ENCODE results near the gene LYPD6B. TPM values are rescaled to one million over a fixed set of nuclear protein-coding genes. Genes with fewer than 3 reads are reported as not detected.

The LYPD6B gene
- total and polyA plus RNA-seq, 9 donors: 0.17 to 17.0 (median 1.2) TPM; not detected in 2

GRCh38 chr2:149031396-149031795 lies 7.1 kb upstream of the LYPD6B start:
- 95 to 98% (median 98%) methylated on average over 4 of the region's 4 CpGs for WGBS, 3 donors
- TF ChIP-seq EP300 (IDR thresholded peaks at IDR 0.05) (no peak), POLR2A (IDR thresholded peaks at IDR 0.05) (no peak), CTCF (IDR thresholded peaks at IDR 0.05) (no peak)
- DNase-seq: no peak
- Histone ChIP-seq H3K4me3 (no peak overlapping the region), H3K9me3 (no peaks in the 10 kb centered on the region), H3K36me3 (no peaks in the 10 kb centered on the region), H3K27ac (no peak overlapping the region), H3K27me3 (no peaks in the 10 kb centered on the region), H3K4me1 (ENCODE audit: insufficient read depth) (no peaks in the 10 kb centered on the region)
- intact Hi-C loops (cut with DNase I): no loop called here

DNA sequence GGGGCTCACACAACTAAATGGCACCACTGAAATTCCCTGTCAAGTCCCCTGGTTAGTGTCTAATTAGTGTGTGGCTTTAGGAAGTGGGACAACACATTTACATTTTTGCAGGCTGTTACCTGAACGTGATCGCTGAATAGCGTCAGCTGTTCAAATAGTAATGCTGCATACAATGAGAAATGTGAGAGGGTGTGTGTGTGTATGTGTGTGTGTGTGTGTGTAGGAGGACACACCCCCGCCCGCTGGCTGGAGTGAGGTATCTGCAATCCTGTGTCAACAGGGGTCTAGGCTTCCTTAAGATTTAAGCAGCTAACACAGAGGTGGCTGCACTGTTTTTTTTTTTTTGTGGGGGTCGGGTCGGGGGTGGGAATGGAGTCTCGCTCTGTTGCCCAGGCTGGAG lies 4.8 kb upstream of the LYPD6B start:
- Histone ChIP-seq H3K4me3 (no peak overlapping the region), H3K4me1 (ENCODE audit: insufficient read depth) (peaks cover 3% of the 10 kb centered on the region), H3K27ac (no peak overlapping the region), H3K27me3 (no peaks in the 10 kb centered on the region), H3K9me3 (no peaks in the 10 kb centered on the region), H3K36me3 (no peaks in the 10 kb centered on the region)
- TF ChIP-seq POLR2A (IDR thresholded peaks at IDR 0.05) (no peak), EP300 (IDR thresholded peaks at IDR 0.05) (no peak), CTCF (IDR thresholded peaks at IDR 0.05) (no peak)
- intact Hi-C loops (cut with DNase I): no loop called here
- 62 to 77% (median 65%) methylated on average over 8 of the region's 8 CpGs for WGBS, 3 donors
- no peak for DNase-seq

DNA sequence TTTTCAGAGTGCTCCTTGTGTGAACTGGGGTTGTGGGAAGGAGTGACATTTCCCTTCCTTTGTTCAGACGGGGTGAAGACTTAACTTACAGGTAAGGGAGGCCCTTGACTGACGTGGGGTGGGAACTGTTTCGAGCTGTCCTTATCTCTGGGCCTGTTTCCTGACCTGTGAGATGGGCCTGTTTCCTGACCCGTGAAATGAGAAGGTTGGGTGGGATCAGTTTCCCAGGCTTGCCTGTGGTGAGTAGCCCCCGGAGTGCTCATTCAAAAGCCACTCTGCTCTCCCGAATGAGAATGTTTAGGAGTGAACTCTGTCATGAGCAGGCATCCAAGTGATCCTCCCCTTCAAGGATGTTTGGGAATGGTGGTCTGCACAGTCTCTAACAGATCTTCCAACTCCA lies 4.1 kb upstream of the LYPD6B start:
- TF ChIP-seq EP300 (IDR thresholded peaks at IDR 0.05) (no peak), CTCF (IDR thresholded peaks at IDR 0.05) (no peak), POLR2A (IDR thresholded peaks at IDR 0.05) (no peak)
- Histone ChIP-seq H3K36me3 (no peaks in the 10 kb centered on the region), H3K27me3 (no peaks in the 10 kb centered on the region), H3K27ac (no peak overlapping the region), H3K9me3 (no peaks in the 10 kb centered on the region), H3K4me3 (no peak overlapping the region), H3K4me1 (ENCODE audit: insufficient read depth) (peaks cover 4% of the 10 kb centered on the region)
- intact Hi-C loops (cut with DNase I): no loop called here
- 31 to 54% (median 42%) methylated on average over 6 of the region's 6 CpGs for WGBS, 3 donors
- DNase-seq: no peak

DNA sequence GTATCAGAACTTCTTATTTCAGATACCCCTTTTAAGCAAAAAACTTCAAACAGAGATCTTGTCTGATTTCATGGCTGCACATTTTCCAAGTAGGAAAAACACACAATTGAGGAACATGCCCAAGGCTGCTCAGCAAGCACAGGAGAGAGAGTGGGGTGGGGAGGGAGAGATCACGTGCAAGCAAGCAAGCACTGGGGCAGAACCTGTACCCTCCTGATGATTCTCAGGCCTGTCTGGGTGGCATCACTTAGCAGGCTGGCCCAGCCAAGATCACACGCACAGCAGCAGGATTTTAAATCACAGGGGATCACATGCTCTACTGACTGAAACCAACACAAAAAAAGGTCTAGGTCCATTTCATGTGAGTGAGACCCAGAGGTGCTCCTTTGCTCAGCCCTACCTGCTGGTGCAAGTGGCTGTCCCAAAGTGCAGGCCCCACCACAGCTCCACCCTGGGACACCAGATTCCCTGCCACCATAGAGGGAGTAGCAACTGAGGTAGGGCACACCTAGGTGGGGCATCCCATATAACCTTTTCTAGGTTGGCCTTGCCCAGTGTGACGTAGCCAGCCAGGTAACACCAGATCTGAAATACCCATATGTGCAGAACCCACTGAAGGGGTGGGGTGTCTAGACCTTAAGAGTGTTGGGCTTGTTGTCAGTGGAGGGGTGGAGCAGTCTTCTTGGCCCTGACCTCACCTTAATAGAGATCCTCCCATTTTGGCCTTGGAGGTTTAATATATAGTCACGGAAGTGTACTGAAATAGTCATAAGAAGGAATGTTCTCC lies 1.8 kb upstream of the LYPD6B start:
- no peak for DNase-seq
- Histone ChIP-seq H3K4me1 (ENCODE audit: insufficient read depth) (peaks cover 4% of the 10 kb centered on the region), H3K27me3 (no peaks in the 10 kb centered on the region), H3K27ac (no peak overlapping the region), H3K4me3 (no peak overlapping the region), H3K9me3 (no peaks in the 10 kb centered on the region), H3K36me3 (no peaks in the 10 kb centered on the region)
- intact Hi-C loops (cut with DNase I): no loop called here
- WGBS, 3 donors: 80 to 91% (median 86%) methylated on average over 4 of the region's 4 CpGs
- TF ChIP-seq CTCF (IDR thresholded peaks at IDR 0.05) (no peak), POLR2A (IDR thresholded peaks at IDR 0.05) (no peak), EP300 (IDR thresholded peaks at IDR 0.05) (no peak)

All from ovary (tissue), 9 donors.